Jurkat, Clone E6-1 (cell line): ENCODE data around the gene PRRT1.
A peak's percentile ranks its signal among the peaks of the same experiment; 100 is the strongest.

Experiments
- DNase-seq: peaks from one replicate; pipeline ENCODE4 v3.0.0-alpha.2; 2011; ENCODE audit warnings: low read depth, low spot score
- H3K4me3 ChIP-seq: 2 replicates; pipeline ENCODE4 v1.5.1; 2011; ENCODE audit warnings: mild to moderate bottlenecking, low read length, control low read depth, moderate library complexity

PRRT1 gene

GRCh38 chr6:32177183-32177787 is 25.5 kb upstream of the PRRT1 start:
- peak; percentile 66 for DNase-seq
- H3K4me3 ChIP-seq: peak overlapping the region; percentile 96

GRCh38 chr6:32176476-32177182 is 24.9 kb upstream of the PRRT1 start:
- no peak for DNase-seq
- H3K4me3 ChIP-seq: peak overlapping the region; percentile 96

GRCh38 chr6:32175711-32176475 is 24.2 kb upstream of the PRRT1 start, which contains the start of gene AGPAT1:
Gene AGPAT1, minus strand, starts transcription at chr6:32176084. Its CDS starts 4,588 bp downstream, at chr6:32171496.
- H3K4me3 ChIP-seq: peak within 1 kb of the TSS; percentile 96
- peak; percentile 97 for DNase-seq

- DNase-seq: no peak
- H3K4me3 ChIP-seq: peak overlapping the region; percentile 96
Measured at GRCh38 chr6:32175322-32175710, 23.6 kb upstream of the PRRT1 start.

GRCh38 chr6:32174416-32174815 is 22.7 kb upstream of the PRRT1 start:
- H3K4me3 ChIP-seq: no peak overlapping the region
- DNase-seq: no peak

- no peak overlapping the region for H3K4me3 ChIP-seq
- peak; percentile 65 for DNase-seq
Measured at GRCh38 chr6:32173051-32173727, 21.4 kb upstream of the PRRT1 start.

GRCh38 chr6:32171234-32171633 is 19.5 kb upstream of the PRRT1 start:
- no peak overlapping the region for H3K4me3 ChIP-seq
- DNase-seq: no peak

GRCh38 chr6:32170294-32170693 is 18.6 kb upstream of the PRRT1 start:
- no peak for DNase-seq
- H3K4me3 ChIP-seq: no peak overlapping the region

GRCh38 chr6:32168807-32169591 is 17.3 kb upstream of the PRRT1 start:
- H3K4me3 ChIP-seq: no peak overlapping the region
- DNase-seq: no peak

- no peak overlapping the region for H3K4me3 ChIP-seq
- DNase-seq: no peak
Measured at GRCh38 chr6:32168350-32168749, 16.6 kb upstream of the PRRT1 start.

- H3K4me3 ChIP-seq: no peak overlapping the region
- no peak for DNase-seq
Measured at GRCh38 chr6:32167761-32168262, 16.1 kb upstream of the PRRT1 start.

GRCh38 chr6:32167154-32167760 is 15.5 kb upstream of the PRRT1 start:
- H3K4me3 ChIP-seq: no peak overlapping the region
- no peak for DNase-seq

- DNase-seq: no peak
- H3K4me3 ChIP-seq: no peak overlapping the region
Measured at GRCh38 chr6:32166411-32167061, 14.8 kb upstream of the PRRT1 start.

- DNase-seq: no peak
- no peak within 1 kb of the TSS for H3K4me3 ChIP-seq
Measured at GRCh38 chr6:32164295-32164694, 12.6 kb upstream of the PRRT1 start, which contains the start of gene EGFL8. Gene EGFL8, plus strand, starts transcription at chr6:32164595. Its CDS starts 1,571 bp downstream, at chr6:32166166.

- no peak overlapping the region for H3K4me3 ChIP-seq
- no peak for DNase-seq
Measured at GRCh38 chr6:32163559-32164258, 12.0 kb upstream of the PRRT1 start.

- no peak overlapping the region for H3K4me3 ChIP-seq
- DNase-seq: no peak
Measured at GRCh38 chr6:32158052-32158451, 6.3 kb upstream of the PRRT1 start.

GRCh38 chr6:32156891-32157290 is 5.2 kb upstream of the PRRT1 start:
- DNase-seq: no peak
- no peak overlapping the region for H3K4me3 ChIP-seq
